ENCODE data around the gene MEIS1.

MEIS1 gene

GRCh38 chr2:66569321-66569851 is 134.5 kb downstream of the MEIS1 start:
- Histone ChIP-seq H3K4me1 (ENCODE audit: control insufficient read depth in 1 of 2, insufficient read depth in 2 of 2, low read length in 2 of 2) (peaks cover 0 to 4% of the 10 kb centered on the region in 2 experiments), H2BK5ac (ENCODE audit: low read depth, low read length, poor library complexity) (no peak overlapping the region), H3K9ac (ENCODE audit: low read length) (no peak overlapping the region), H3K4ac (ENCODE audit: low read depth, low read length) (no peak overlapping the region), H3K14ac (ENCODE audit: low read length) (no peak overlapping the region), H3K9me3 (ENCODE audit: insufficient read depth, low read depth, low read length) (no peaks in the 10 kb centered on the region), H3K4me3 (ENCODE audit: low read depth, low read length) (no peak overlapping the region), H4K91ac (ENCODE audit: low read depth, low read length) (no peak overlapping the region), H2BK120ac (ENCODE audit: insufficient read depth, low read length, poor library complexity) (no peak overlapping the region), H3K4me2 (ENCODE audit: low read length) (no peak overlapping the region), H2AK5ac (ENCODE audit: low read length) (no peak overlapping the region), H3K18ac (ENCODE audit: low read length) (no peak overlapping the region), H2AFZ (ENCODE audit: insufficient read depth, low read length, poor library complexity) (no peak overlapping the region), H3K79me1 (ENCODE audit: low read length) (peaks cover 1% of the 10 kb centered on the region), H3K27ac (ENCODE audit: low read depth, low read length) (no peak overlapping the region), H3K36me3 (ENCODE audit: control insufficient read depth in 1 of 2, insufficient read depth in 2 of 2, low read length in 2 of 2) (peaks cover 3 to 11% of the 10 kb centered on the region in 2 experiments), H3K79me2 (ENCODE audit: control insufficient read depth, insufficient read depth, low read length, poor library complexity) (no peaks in the 10 kb centered on the region), H4K12ac (ENCODE audit: low read depth, low read length) (no peak overlapping the region), H4K8ac (ENCODE audit: low read depth, low read length) (no peak overlapping the region), H3K23ac (ENCODE audit: low read length) (no peak overlapping the region), H3K27me3 (ENCODE audit: insufficient read depth, low read length) (no peaks in the 10 kb centered on the region), H2BK12ac (ENCODE audit: low read length) (no peak overlapping the region)
- WGBS (ENCODE audit: extremely low coverage, insufficient coverage, insufficient read length): no CpG with 5 or more reads among the region's 4 CpGs
- no peak for DNase-seq

GRCh38 chr2:66569974-66570373 is 135.0 kb downstream of the MEIS1 start:
- H3K79me1 ChIP-seq (ENCODE audit: low read length): peaks cover 1% of the 10 kb centered on the region
- H3K27ac ChIP-seq (ENCODE audit: low read depth, low read length): no peak overlapping the region
- no peak overlapping the region for H3K4me2 ChIP-seq (ENCODE audit: low read length)
- no peak overlapping the region for H2BK5ac ChIP-seq (ENCODE audit: low read depth, low read length, poor library complexity)
- H2AFZ ChIP-seq (ENCODE audit: insufficient read depth, low read length, poor library complexity): no peak overlapping the region
- no peak overlapping the region for H3K4me3 ChIP-seq (ENCODE audit: low read depth, low read length)
- H3K36me3 ChIP-seq (ENCODE audit: control insufficient read depth in 1 of 2, insufficient read depth in 2 of 2, low read length in 2 of 2): peaks cover 3 to 11% of the 10 kb centered on the region in 2 experiments
- WGBS (ENCODE audit: extremely low coverage, insufficient coverage, insufficient read length): no CpG with 5 or more reads among the region's 2 CpGs
- H2BK12ac ChIP-seq (ENCODE audit: low read length): no peak overlapping the region
- H3K4me1 ChIP-seq (ENCODE audit: control insufficient read depth in 1 of 2, insufficient read depth in 2 of 2, low read length in 2 of 2): peaks cover 0 to 4% of the 10 kb centered on the region in 2 experiments
- H4K12ac ChIP-seq (ENCODE audit: low read depth, low read length): no peak overlapping the region
- no peaks in the 10 kb centered on the region for H3K79me2 ChIP-seq (ENCODE audit: control insufficient read depth, insufficient read depth, low read length, poor library complexity)
- no peak overlapping the region for H2AK5ac ChIP-seq (ENCODE audit: low read length)
- no peak overlapping the region for H2BK120ac ChIP-seq (ENCODE audit: insufficient read depth, low read length, poor library complexity)
- no peak for DNase-seq
- no peak overlapping the region for H3K4ac ChIP-seq (ENCODE audit: low read depth, low read length)
- no peaks in the 10 kb centered on the region for H3K9me3 ChIP-seq (ENCODE audit: insufficient read depth, low read depth, low read length)
- H3K14ac ChIP-seq (ENCODE audit: low read length): no peak overlapping the region
- no peak overlapping the region for H4K8ac ChIP-seq (ENCODE audit: low read depth, low read length)
- no peak overlapping the region for H3K18ac ChIP-seq (ENCODE audit: low read length)
- H4K91ac ChIP-seq (ENCODE audit: low read depth, low read length): no peak overlapping the region
- no peak overlapping the region for H3K9ac ChIP-seq (ENCODE audit: low read length)
- H3K23ac ChIP-seq (ENCODE audit: low read length): no peak overlapping the region
- H3K27me3 ChIP-seq (ENCODE audit: insufficient read depth, low read length): no peaks in the 10 kb centered on the region

- no peaks in the 10 kb centered on the region for H3K27me3 ChIP-seq (ENCODE audit: insufficient read depth, low read length)
- H4K91ac ChIP-seq (ENCODE audit: low read depth, low read length): no peak overlapping the region
- H3K18ac ChIP-seq (ENCODE audit: low read length): no peak overlapping the region
- H3K14ac ChIP-seq (ENCODE audit: low read length): no peak overlapping the region
- H2BK5ac ChIP-seq (ENCODE audit: low read depth, low read length, poor library complexity): no peak overlapping the region
- no peaks in the 10 kb centered on the region for H3K9me3 ChIP-seq (ENCODE audit: insufficient read depth, low read depth, low read length)
- no peak overlapping the region for H2BK120ac ChIP-seq (ENCODE audit: insufficient read depth, low read length, poor library complexity)
- H4K8ac ChIP-seq (ENCODE audit: low read depth, low read length): no peak overlapping the region
- no peak overlapping the region for H3K23ac ChIP-seq (ENCODE audit: low read length)
- no peaks in the 10 kb centered on the region for H3K79me2 ChIP-seq (ENCODE audit: control insufficient read depth, insufficient read depth, low read length, poor library complexity)
- no peak overlapping the region for H3K4ac ChIP-seq (ENCODE audit: low read depth, low read length)
- no peak for DNase-seq
- H3K4me1 ChIP-seq (ENCODE audit: control insufficient read depth in 1 of 2, insufficient read depth in 2 of 2, low read length in 2 of 2): peaks cover 0 to 4% of the 10 kb centered on the region in 2 experiments
- H2AFZ ChIP-seq (ENCODE audit: insufficient read depth, low read length, poor library complexity): no peak overlapping the region
- H3K79me1 ChIP-seq (ENCODE audit: low read length): peaks cover 2% of the 10 kb centered on the region
- H3K27ac ChIP-seq (ENCODE audit: low read depth, low read length): no peak overlapping the region
- H3K9ac ChIP-seq (ENCODE audit: low read length): no peak overlapping the region
- no peak overlapping the region for H2AK5ac ChIP-seq (ENCODE audit: low read length)
- H3K4me3 ChIP-seq (ENCODE audit: low read depth, low read length): no peak overlapping the region
- no peak overlapping the region for H3K4me2 ChIP-seq (ENCODE audit: low read length)
- H4K12ac ChIP-seq (ENCODE audit: low read depth, low read length): no peak overlapping the region
- no CpG with 5 or more reads among the region's 3 CpGs for WGBS (ENCODE audit: extremely low coverage, insufficient coverage, insufficient read length)
- peaks cover 3 to 11% of the 10 kb centered on the region in 2 experiments for H3K36me3 ChIP-seq (ENCODE audit: control insufficient read depth in 1 of 2, insufficient read depth in 2 of 2, low read length in 2 of 2)
- H2BK12ac ChIP-seq (ENCODE audit: low read length): no peak overlapping the region
These were observed 135.5 kb downstream of the MEIS1 start for GRCh38 chr2:66570471-66570870.

- H3K9ac ChIP-seq (ENCODE audit: low read length): no peak overlapping the region
- H3K79me1 ChIP-seq (ENCODE audit: low read length): peaks cover 7% of the 10 kb centered on the region
- no peak overlapping the region for H3K4me3 ChIP-seq (ENCODE audit: low read depth, low read length)
- no peak overlapping the region for H3K4me2 ChIP-seq (ENCODE audit: low read length)
- no peak overlapping the region for H3K18ac ChIP-seq (ENCODE audit: low read length)
- no peaks in the 10 kb centered on the region for H3K27me3 ChIP-seq (ENCODE audit: insufficient read depth, low read length)
- H3K79me2 ChIP-seq (ENCODE audit: control insufficient read depth, insufficient read depth, low read length, poor library complexity): no peaks in the 10 kb centered on the region
- no peak overlapping the region for H3K4ac ChIP-seq (ENCODE audit: low read depth, low read length)
- H4K12ac ChIP-seq (ENCODE audit: low read depth, low read length): no peak overlapping the region
- peaks cover 3 to 11% of the 10 kb centered on the region in 2 experiments for H3K36me3 ChIP-seq (ENCODE audit: control insufficient read depth in 1 of 2, insufficient read depth in 2 of 2, low read length in 2 of 2)
- H2BK120ac ChIP-seq (ENCODE audit: insufficient read depth, low read length, poor library complexity): no peak overlapping the region
- peaks cover 7 to 11% of the 10 kb centered on the region in 2 experiments for H3K4me1 ChIP-seq (ENCODE audit: control insufficient read depth in 1 of 2, insufficient read depth in 2 of 2, low read length in 2 of 2)
- no peak overlapping the region for H2AFZ ChIP-seq (ENCODE audit: insufficient read depth, low read length, poor library complexity)
- no CpG with 5 or more reads among the region's 6 CpGs for WGBS (ENCODE audit: extremely low coverage, insufficient coverage, insufficient read length)
- H3K14ac ChIP-seq (ENCODE audit: low read length): no peak overlapping the region
- no peak overlapping the region for H4K8ac ChIP-seq (ENCODE audit: low read depth, low read length)
- no peak overlapping the region for H3K23ac ChIP-seq (ENCODE audit: low read length)
- H2BK5ac ChIP-seq (ENCODE audit: low read depth, low read length, poor library complexity): no peak overlapping the region
- no peaks in the 10 kb centered on the region for H3K9me3 ChIP-seq (ENCODE audit: insufficient read depth, low read depth, low read length)
- no peak overlapping the region for H2AK5ac ChIP-seq (ENCODE audit: low read length)
- H3K27ac ChIP-seq (ENCODE audit: low read depth, low read length): no peak overlapping the region
- no peak overlapping the region for H2BK12ac ChIP-seq (ENCODE audit: low read length)
- DNase-seq: no peak
- H4K91ac ChIP-seq (ENCODE audit: low read depth, low read length): no peak overlapping the region
These were observed 137.0 kb downstream of the MEIS1 start for GRCh38 chr2:66571918-66572317.
